Ascending aorta (tissue), 2 donors: ENCODE measurements around the gene SRSF9. TPM values are rescaled to one million over a fixed set of nuclear protein-coding genes. Genes with fewer than 3 reads are reported as not detected.

Source experiments
- DNase-seq, 2 donors: peaks; one replicate each; pipeline ENCODE4 v3.0.0-alpha.2; 2019; ENCODE audit warnings: low spot score in 2 of 2
- H3K27ac ChIP-seq, 2 donors: fragments of 200-600 bp; sonication (generic); one replicate each; pipeline ENCODE4 v1.5.1; 2016 to 2017; ENCODE audit warnings: mild to moderate bottlenecking in 1 of 2
- H3K27me3 ChIP-seq: fragments of 200-600 bp; sonication (generic); one replicate; pipeline ENCODE4 v1.5.1; 2017
- H3K36me3 ChIP-seq, 2 donors: fragments of 200-600 bp; sonication (generic); one replicate each; pipeline ENCODE4 v1.5.1; 2016
- H3K4me1 ChIP-seq, 2 donors: fragments of 200-600 bp; sonication (generic); one replicate each; pipeline ENCODE4 v1.5.1; 2016 to 2017; ENCODE audit warnings: mild to moderate bottlenecking in 1 of 2
- H3K4me3 ChIP-seq, 2 donors: fragments of 200-600 bp; sonication (generic); one replicate each; pipeline ENCODE4 v1.5.1; 2016 to 2017; ENCODE audit warnings: mild to moderate bottlenecking in 1 of 2
- H3K9me3 ChIP-seq, 2 donors: fragments of 200-600 bp; sonication (generic); one replicate each; pipeline ENCODE4 v1.5.1; 2016
- intact Hi-C: fragments of 100-400 bp; cut with DNase I; formaldehyde crosslinking; loops from one replicate; pipeline ENCODE4 v1.15.1; 2023
- total RNA-seq: library from RNA; depleted of rRNA; stranded (reverse); fragments of >200 nt; gene quantifications from one replicate; pipeline ENCODE4 v1.1.0, GENCODE V29; 2016
- TF ChIP-seq, protein P1 (sequence below), 3 experiments: fragments of 200-600 bp in 2 of 3; fragments of 450-650 bp in 1 of 3; sonication (generic) in 2 of 3; IDR thresholded peaks; one replicate each; pipeline ENCODE4 v1.5.1; 2016 to 2019; ENCODE audit warnings: antibody characterized with exemption in 3 of 3, mild to moderate bottlenecking in 1 of 3, moderate library complexity in 1 of 3

The SRSF9 gene
- total RNA-seq, 1 donor from 2014 or later, result 68.6 TPM

DNA sequence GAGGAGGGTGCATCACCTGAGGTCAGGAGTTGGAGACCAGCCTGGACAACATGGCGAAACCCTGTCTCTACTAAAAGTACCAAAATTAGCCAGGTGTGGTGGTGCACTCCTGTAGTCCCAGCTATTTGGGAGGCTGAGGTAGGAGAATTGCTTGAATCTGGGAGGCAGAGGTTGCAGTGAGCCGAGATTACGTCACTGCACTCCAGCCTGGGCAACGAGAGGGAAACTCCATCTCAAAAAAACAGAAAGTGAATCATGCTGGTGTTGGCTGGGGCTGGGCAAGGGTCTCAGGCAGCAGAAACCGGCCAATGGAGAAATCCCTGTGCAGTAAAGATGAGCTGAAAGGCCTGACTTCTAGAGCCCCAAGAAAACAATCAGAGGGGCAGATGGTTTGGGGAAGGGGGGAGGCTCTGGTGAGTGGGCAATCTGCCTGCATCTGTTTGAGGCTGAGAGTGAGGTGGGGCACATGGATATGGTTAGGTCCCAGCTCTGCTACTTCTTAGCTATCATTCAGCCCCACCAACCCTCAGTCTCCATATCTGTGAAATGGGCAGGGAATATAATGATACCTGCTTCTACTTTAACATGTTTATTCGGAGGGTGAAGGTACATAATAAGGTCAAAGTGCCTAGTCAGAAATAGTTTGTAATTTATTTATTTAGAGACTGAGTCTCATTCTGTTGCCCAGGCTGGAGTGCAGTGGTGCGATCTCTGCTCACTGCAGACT is 52.9 kb downstream of the SRSF9 start:
- TF ChIP-seq, protein P1, sequence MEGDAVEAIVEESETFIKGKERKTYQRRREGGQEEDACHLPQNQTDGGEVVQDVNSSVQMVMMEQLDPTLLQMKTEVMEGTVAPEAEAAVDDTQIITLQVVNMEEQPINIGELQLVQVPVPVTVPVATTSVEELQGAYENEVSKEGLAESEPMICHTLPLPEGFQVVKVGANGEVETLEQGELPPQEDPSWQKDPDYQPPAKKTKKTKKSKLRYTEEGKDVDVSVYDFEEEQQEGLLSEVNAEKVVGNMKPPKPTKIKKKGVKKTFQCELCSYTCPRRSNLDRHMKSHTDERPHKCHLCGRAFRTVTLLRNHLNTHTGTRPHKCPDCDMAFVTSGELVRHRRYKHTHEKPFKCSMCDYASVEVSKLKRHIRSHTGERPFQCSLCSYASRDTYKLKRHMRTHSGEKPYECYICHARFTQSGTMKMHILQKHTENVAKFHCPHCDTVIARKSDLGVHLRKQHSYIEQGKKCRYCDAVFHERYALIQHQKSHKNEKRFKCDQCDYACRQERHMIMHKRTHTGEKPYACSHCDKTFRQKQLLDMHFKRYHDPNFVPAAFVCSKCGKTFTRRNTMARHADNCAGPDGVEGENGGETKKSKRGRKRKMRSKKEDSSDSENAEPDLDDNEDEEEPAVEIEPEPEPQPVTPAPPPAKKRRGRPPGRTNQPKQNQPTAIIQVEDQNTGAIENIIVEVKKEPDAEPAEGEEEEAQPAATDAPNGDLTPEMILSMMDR (IDR thresholded peaks at IDR 0.05), result no peak
- no peak for DNase-seq
- intact Hi-C loops, result no loop called here
- Histone ChIP-seq H3K9me3 (no peaks in the 10 kb centered on the region), H3K4me3 (no peak overlapping the region), H3K4me1 (no peaks in the 10 kb centered on the region), H3K27ac (no peak overlapping the region), H3K36me3 (no peaks in the 10 kb centered on the region), H3K27me3 (no peaks in the 10 kb centered on the region)

DNA sequence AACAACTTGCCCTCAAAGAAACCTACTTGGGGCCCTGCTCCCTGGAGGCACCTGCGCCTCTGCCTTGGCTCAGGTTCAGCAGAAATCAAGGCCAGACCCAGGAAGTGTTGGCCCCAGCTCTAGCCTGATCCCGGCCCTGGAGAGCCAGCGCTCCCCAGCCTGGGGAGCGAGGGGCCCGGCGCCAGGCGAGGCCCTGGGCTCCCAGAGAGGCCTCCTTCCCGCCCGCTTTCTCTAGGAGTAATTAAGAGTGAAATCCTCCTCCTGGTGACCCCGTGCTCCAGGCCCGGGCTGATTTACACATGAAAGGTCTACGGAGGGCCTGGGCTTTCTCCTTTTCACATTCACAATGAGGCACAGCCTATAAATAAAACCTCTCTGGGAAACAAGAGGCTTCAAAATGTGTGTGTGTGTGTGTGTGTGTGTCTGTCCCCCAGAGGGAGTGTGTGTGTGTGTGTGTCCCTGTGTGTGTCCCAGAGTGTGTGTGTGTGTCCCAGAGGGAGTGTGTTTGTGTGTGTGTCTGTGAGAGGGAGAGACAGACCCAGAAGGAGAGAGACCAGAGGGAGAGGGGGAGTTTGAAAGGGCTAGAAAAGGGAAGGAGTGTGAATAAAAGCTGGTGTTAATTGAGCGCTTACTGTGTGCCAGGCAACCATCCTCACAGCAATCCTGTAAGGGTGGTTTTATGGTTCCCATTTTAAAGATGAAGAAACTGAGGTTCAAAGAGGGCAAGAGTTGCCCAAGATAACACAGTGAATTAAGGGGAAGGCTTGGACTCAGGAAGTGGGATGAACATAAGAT is 55.5 kb downstream of the SRSF9 start:
- Histone ChIP-seq H3K4me3 (no peak overlapping the region), H3K4me1 (no peaks in the 10 kb centered on the region), H3K9me3 (no peaks in the 10 kb centered on the region), H3K27me3 (no peaks in the 10 kb centered on the region), H3K27ac (no peak overlapping the region), H3K36me3 (no peaks in the 10 kb centered on the region)
- no peak for DNase-seq
- TF ChIP-seq, protein P1 (IDR thresholded peaks at IDR 0.05), result no peak
- intact Hi-C loops, result no loop called here

DNA sequence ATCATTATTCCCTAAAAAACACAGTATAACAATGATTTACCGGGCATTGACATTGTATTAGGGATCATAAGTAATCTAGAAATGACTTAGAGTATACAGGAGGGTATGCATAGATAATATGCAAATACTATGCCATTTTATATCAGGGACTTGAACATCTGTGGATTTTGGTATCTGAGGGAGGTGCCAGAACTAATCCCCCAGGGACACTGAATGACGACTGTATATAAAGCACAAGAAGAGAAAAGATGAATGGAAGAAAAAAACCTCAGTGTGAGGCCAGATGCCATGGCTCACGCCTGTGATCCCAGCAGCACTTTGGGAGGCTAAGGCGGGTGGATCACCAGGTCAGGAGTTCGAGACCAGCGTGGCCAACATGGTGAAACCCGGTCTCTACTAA is 57.1 kb downstream of the SRSF9 start:
- Histone ChIP-seq H3K27ac (no peak overlapping the region), H3K4me1 (no peaks in the 10 kb centered on the region), H3K9me3 (no peaks in the 10 kb centered on the region), H3K36me3 (no peaks in the 10 kb centered on the region), H3K27me3 (no peaks in the 10 kb centered on the region), H3K4me3 (no peak overlapping the region)
- no peak for DNase-seq
- TF ChIP-seq, protein P1 (IDR thresholded peaks at IDR 0.05), result no peak
- intact Hi-C loops, result no loop called here

Other genes with a start within 250 kb of the SRSF9 start
- 282 TPM for gene PXN, start 204.0 kb downstream of the SRSF9 start, total RNA-seq
- gene RNU4-2, start 177.8 kb downstream of the SRSF9 start, total RNA-seq, result not detected
- not detected for gene RNU4-1, start 176.5 kb downstream of the SRSF9 start, total RNA-seq
- gene SIRT4, start 167.4 kb downstream of the SRSF9 start, total RNA-seq, result not detected
- gene PLA2G1B, start 142.0 kb downstream of the SRSF9 start, total RNA-seq, result not detected
- gene MSI1, start 100.6 kb downstream of the SRSF9 start, total RNA-seq, result 0.11 TPM
- 686 TPM for gene COX6A1, start 31.6 kb downstream of the SRSF9 start, total RNA-seq
- gene TRIAP1, start 23.4 kb downstream of the SRSF9 start, total RNA-seq, result 12.1 TPM
- gene GATC, start 23.3 kb downstream of the SRSF9 start, total RNA-seq, result 6.2 TPM
- gene DYNLL1, start 26.4 kb upstream of the SRSF9 start, total RNA-seq, result 216 TPM
- gene COQ5, start 59.4 kb upstream of the SRSF9 start, total RNA-seq, result 5.9 TPM
- gene RNF10, start 64.6 kb upstream of the SRSF9 start, total RNA-seq, result 147 TPM
- 3.0 TPM for gene POP5, start 111.7 kb upstream of the SRSF9 start, total RNA-seq
- gene CABP1, start 170.9 kb upstream of the SRSF9 start, total RNA-seq, result 0.32 TPM
- 47.5 TPM for gene MLEC, start 217.4 kb upstream of the SRSF9 start, total RNA-seq
- 26.8 TPM for gene UNC119B, start 240.7 kb upstream of the SRSF9 start, total RNA-seq